ENCODE measurements around the gene MLLT10. TPM values are rescaled to one million over a fixed set of nuclear protein-coding genes. Genes with fewer than 3 reads are reported as not detected.

Gene MLLT10
- total and polyA plus RNA-seq, 8 donors, result 39.9 to 55.2 (median 49.2) TPM

DNA sequence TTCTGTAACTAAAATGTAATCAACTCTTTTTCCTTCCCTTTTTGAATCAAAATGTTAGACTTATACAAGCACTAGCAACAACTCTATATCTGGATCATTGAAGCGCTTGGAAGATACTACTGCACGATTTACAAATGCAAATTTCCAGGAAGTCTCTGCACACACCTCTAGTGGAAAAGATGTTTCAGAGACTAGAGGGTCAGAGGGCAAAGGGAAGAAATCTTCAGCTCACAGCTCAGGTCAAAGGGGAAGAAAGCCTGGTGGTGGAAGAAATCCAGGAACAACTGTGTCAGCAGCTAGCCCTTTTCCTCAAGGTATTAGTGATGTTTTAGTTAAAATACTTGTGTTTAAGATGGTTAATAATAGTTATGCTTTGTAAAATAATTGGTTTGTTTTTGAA is 136.4 kb downstream of the MLLT10 start:
- H3K4me3 ChIP-seq, result no peak overlapping the region
- DNase-seq (no peak), ATAC-seq (no peak)
- peaks cover 0 to 26% of the 10 kb centered on the region in 2 donors for H3K36me3 ChIP-seq
- H3K4me1 ChIP-seq, result no peaks in the 10 kb centered on the region
- H3K27me3 ChIP-seq, result no peaks in the 10 kb centered on the region
- no peak overlapping the region for H3K27ac ChIP-seq
- no peaks in the 10 kb centered on the region for H3K9me3 ChIP-seq
- TF ChIP-seq, protein P1, sequence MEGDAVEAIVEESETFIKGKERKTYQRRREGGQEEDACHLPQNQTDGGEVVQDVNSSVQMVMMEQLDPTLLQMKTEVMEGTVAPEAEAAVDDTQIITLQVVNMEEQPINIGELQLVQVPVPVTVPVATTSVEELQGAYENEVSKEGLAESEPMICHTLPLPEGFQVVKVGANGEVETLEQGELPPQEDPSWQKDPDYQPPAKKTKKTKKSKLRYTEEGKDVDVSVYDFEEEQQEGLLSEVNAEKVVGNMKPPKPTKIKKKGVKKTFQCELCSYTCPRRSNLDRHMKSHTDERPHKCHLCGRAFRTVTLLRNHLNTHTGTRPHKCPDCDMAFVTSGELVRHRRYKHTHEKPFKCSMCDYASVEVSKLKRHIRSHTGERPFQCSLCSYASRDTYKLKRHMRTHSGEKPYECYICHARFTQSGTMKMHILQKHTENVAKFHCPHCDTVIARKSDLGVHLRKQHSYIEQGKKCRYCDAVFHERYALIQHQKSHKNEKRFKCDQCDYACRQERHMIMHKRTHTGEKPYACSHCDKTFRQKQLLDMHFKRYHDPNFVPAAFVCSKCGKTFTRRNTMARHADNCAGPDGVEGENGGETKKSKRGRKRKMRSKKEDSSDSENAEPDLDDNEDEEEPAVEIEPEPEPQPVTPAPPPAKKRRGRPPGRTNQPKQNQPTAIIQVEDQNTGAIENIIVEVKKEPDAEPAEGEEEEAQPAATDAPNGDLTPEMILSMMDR (IDR thresholded peaks at IDR 0.05), result no peak
- intact Hi-C loops (cut with DNase I), result no loop called here

DNA sequence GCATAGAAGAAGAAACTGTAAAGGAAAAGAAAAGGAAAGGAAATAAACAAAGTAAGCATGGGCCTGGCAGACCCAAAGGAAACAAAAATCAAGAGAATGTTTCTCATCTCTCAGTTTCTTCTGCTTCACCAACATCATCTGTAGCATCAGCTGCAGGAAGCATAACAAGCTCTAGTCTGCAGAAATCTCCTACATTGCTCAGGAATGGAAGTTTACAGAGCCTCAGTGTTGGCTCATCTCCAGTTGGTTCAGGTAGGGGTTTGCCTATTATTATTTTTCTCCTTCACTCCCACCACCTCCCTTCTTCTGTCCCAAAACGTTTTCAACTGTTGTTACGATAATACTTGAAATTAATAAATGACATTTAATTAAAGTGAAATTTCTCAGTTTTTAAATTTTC is 139.6 kb downstream of the MLLT10 start:
- no peaks in the 10 kb centered on the region for H3K27me3 ChIP-seq
- TF ChIP-seq, protein P1 (IDR thresholded peaks at IDR 0.05), result no peak
- H3K4me3 ChIP-seq, result no peak overlapping the region
- no peak overlapping the region for H3K27ac ChIP-seq
- ATAC-seq (no peak), DNase-seq (no peak)
- intact Hi-C loops (cut with DNase I), result no loop called here
- peaks cover 0 to 17% of the 10 kb centered on the region in 2 donors for H3K36me3 ChIP-seq
- no peaks in the 10 kb centered on the region for H3K9me3 ChIP-seq
- no peaks in the 10 kb centered on the region for H3K4me1 ChIP-seq

DNA sequence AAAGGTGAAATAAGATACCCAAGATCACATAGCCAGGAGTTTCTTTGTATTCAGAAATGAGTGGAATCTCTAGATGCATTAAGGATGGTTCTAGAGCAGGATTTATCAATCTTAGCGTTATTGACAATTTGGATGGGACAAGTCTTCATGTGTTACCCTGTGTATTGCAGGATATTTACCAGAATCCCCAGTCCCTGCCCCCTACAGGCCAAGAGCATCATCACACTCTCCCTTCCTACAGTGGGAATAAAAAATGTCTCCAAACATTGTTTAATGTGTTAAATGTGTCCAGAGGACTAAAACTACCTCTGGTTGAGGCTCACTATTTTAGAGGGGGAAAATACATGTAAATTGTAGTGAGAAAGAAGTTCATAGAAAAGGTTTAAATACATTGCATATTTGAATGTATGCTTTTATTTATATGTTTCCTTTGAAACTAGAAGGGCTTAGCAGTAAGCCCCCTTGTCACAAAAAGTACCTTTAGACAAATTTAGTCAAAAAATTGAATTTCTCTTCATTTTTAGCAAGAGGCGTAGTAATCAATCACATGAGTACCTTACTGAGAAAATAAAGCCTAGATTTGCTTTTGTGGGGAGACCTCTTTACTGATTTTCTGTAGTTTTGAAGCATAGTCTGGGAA is 141.2 kb downstream of the MLLT10 start:
- Histone ChIP-seq H3K27me3 (no peaks in the 10 kb centered on the region), H3K9me3 (no peaks in the 10 kb centered on the region), H3K4me3 (no peak overlapping the region), H3K27ac (no peak overlapping the region), H3K4me1 (no peaks in the 10 kb centered on the region), H3K36me3 (peaks cover 0 to 17% of the 10 kb centered on the region in 2 donors)
- ATAC-seq, result peak; percentile 77
- no peak for DNase-seq
- TF ChIP-seq, protein P1 (IDR thresholded peaks at IDR 0.05), result peak; percentile 64 to 69
- intact Hi-C loops (cut with DNase I), result no loop called here

DNA sequence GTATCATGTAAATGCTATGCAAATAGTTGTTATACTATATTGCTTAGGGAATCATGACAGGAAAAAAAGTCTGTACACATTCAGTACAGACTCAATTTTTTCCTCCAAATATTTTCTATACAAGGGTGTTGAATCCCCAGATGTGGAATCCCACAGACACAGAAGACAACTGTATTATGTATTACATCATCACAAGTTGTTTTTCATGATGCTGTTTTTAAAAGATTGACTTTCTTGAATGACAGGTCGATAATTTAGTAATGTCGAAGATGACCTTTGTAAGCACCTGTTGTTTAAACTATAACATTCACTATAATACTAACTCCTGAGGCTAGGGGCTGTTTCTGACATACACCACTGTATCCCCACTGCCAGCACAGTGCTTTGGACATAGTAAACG is 143.5 kb downstream of the MLLT10 start:
- TF ChIP-seq, protein P1 (IDR thresholded peaks at IDR 0.05), result no peak
- intact Hi-C loops (cut with DNase I), result no loop called here

DNA sequence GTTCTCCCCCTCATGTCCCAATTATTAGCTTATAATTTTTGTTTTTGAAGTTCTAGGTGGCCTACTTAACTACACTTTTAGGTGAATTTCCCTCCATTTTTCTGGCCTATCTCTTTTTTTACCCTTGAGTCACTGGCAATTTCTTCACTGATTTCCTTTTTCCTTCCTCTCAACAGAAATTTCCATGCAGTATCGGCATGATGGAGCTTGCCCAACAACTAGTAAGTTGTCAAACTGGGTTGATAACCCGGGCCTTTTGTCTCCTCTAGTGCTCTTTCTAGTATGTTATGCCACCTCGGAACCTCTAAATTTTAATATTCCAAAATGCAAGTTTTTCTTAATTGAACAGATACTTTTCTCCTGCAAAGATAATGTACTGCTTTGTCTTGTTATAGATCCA is 147.1 kb downstream of the MLLT10 start:
- DNase-seq (no peak), ATAC-seq (no peak)
- H3K27ac ChIP-seq, result no peak overlapping the region
- no peaks in the 10 kb centered on the region for H3K36me3 ChIP-seq
- no peaks in the 10 kb centered on the region for H3K4me1 ChIP-seq
- no peaks in the 10 kb centered on the region for H3K27me3 ChIP-seq
- intact Hi-C loops (cut with DNase I), result no loop called here
- no peak overlapping the region for H3K4me3 ChIP-seq
- H3K9me3 ChIP-seq, result no peaks in the 10 kb centered on the region
- TF ChIP-seq, protein P1 (IDR thresholded peaks at IDR 0.05), result no peak

More for the DNA sequence above, 143.5 kb downstream of the MLLT10 start:
- ATAC-seq (no peak), DNase-seq (no peak)
- H3K4me3 ChIP-seq, result no peak overlapping the region
- no peak overlapping the region for H3K27ac ChIP-seq
- no peaks in the 10 kb centered on the region for H3K9me3 ChIP-seq
- peaks cover 0 to 10% of the 10 kb centered on the region in 2 donors for H3K36me3 ChIP-seq
- H3K4me1 ChIP-seq, result no peaks in the 10 kb centered on the region
- no peaks in the 10 kb centered on the region for H3K27me3 ChIP-seq
